GM12801 (cell line): ENCODE results near the gene MARVELD3.

Source experiments
- CTCF ChIP-seq: IDR thresholded peaks from one replicate; pipeline ENCODE4 v1.5.1; 2011; ENCODE audit warnings: control low read depth; ENCODE audit not compliant: insufficient read length; ENCODE audit errors: extremely low read depth

MARVELD3 gene

GRCh38 chr16:71622088-71622487 is 3.9 kb upstream of the MARVELD3 start:
- TF ChIP-seq CTCF = no peak

GRCh38 chr16:71623597-71623996 is 2.4 kb upstream of the MARVELD3 start:
- no peak for TF ChIP-seq CTCF

GRCh38 chr16:71625113-71625850 is 702 bp upstream of the MARVELD3 start:
- no peak for TF ChIP-seq CTCF

GRCh38 chr16:71626858-71627213 is 852 bp downstream of the MARVELD3 start:
- no peak for TF ChIP-seq CTCF

- no peak for TF ChIP-seq CTCF
Measured at GRCh38 chr16:71627731-71628181, 1.8 kb downstream of the MARVELD3 start.

- TF ChIP-seq CTCF = no peak
Measured at GRCh38 chr16:71628810-71629209, 2.8 kb downstream of the MARVELD3 start.

- no peak for TF ChIP-seq CTCF
Measured at GRCh38 chr16:71629278-71630016, 3.5 kb downstream of the MARVELD3 start.
